ENCODE results near the gene DLG4.
A peak's percentile ranks its signal among the peaks of the same experiment; 100 is the strongest.

The DLG4 gene

DNA sequence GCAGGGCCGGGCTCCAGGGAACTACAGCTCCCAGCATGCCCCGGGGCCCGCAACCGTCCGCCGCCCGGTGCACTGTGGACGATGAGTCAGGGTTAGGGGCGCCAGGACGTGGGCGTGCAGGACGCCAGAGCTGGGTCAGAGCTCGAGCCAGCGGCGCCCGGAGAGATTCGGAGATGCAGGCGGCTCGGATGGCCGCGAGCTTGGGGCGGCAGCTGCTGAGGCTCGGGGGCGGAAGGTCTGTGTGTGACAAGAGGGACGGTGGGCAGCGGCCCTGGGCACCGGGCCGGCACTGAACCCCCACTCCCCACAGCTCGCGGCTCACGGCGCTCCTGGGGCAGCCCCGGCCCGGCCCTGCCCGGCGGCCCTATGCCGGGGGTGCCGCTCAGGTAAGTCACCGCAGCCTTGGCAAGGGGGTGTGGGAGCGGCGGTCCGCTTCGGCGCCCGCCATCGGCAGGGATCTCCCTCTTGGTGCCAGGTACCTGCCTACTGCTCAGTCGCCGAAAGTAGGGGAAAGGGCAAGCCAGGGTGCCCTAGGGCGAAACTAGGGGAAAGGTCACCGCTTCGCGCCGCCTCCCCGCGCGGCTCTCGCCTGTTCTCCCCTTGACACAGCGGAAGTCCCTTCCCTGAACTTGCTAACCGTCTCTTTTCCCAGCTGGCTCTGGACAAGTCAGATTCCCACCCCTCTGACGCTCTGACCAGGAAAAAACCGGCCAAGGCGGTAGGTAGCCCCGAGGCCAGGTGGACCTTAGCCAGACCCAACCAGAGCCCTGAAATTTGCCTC is at the start of gene DLG4, which contains the start of gene ACADVL:
Gene DLG4 (minus strand): TSS at position 25 of the 781 bp plus-strand sequence.
Gene ACADVL (plus strand): TSS at position 127 of the 781 bp plus-strand sequence. CDS start 47 bp downstream, at position 174.
- DNase-seq = no peak

DNA sequence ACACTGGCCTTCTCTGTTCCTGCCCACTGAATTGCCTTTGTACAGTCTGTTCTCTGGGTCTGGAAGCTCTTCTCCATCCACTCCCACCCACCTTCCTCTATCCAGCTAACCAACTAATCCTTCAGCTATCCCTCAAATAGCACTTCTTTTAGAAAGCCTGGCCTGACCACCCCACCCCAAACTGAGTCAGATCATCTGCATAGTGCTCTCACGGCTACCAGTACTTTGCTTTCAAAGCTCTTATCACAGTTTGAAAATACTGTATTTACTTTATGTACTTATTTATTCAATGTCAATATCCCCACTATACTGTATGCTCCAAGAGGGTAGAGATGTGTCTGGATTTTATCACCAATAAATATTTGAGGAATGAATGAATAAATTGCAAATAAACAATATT is 47.1 kb upstream of the DLG4 start:
- DNase-seq = no peak

DNA sequence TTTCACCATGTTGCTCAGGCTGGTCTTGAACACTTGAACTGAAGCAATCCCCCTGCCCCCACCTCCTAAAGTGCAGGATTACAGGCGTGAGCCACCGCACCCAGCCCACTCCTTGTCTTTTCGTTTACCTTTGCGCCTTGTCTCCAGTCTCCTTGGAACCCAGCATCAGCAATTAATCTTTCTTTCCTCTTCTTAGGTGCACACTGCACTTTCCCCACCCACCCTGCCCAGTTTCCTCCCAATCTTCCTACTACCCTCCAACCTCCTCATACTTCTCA is 44.1 kb upstream of the DLG4 start:
- no peak for DNase-seq

DNA sequence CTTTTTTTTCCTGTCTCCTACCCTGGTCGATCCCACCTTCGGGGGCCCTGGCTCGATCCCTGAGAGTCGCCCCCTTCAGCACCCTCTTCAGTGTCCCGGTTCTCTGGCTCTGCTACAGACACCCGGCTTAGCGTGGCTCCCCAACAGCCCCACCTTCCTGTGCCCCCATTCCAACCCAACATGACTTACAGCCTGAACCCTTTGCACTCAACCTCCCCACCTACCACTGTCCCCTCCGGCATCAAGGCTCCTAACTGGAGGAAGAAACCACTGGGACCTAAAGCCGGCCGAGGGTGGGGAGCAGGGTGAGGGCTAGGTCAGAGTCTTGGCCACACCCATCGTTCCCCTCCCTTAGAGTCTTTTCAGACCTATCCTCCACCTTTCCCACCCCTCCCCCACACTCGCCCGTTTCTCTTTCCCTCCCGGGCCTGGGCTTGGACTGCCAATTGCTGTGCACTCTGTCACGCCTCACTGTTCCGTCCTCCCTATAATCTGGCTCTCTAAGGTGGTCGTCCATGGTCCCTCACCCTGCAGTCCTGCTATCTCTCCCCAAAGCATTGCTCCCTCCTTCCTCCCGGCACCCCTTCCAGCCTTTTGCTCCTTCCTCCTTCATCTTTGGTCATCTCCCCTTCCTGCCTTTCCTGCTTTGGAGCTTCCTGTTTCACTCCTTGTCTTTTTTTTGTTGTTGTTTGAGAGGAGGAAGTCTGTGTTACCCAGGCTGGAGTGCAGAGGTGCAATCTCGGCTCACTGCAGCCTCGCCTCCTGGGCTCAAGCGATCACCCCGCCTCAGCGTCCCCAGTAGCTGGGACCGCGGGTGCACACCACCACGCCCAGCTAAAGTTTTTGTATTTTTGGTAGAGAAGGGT is 43.5 kb upstream of the DLG4 start:
- no peak for DNase-seq

DNA sequence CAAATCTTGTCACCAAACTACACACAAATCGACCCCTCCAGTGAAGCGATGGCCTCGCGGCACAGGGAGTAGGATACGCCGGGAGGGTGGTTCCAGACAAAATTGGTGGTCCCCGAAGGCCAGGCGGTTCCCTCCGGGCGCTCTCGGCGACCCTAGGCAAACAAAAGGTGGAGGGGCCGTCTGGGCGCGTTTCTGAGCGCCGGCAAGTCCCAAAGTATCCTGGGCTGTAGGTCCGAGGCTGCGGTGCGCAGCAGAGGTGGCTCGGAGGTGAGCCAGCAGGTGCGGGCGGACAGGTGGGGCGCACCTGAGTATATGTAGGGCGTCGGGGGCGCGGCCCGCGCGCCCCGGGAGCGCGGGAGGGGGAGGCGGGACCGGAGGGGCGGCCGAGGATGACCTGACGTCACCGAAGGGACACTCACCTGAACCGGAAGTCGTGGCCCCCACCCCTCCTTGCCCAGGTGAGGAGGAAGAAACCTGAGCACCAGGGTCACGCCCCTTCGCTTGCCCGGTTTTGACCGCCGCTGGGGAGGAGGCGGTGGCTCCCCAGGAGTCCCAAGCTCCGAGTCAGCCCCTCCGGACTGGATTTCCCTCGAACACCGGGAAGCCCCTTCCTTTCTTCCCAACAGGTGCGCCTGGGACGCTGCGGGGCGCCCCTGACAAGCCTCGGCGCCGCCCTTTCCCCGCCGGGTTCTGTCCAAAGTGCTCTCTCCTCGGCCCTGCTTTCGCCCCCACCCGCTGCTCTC is 42.7 kb upstream of the DLG4 start, which contains the start of gene CLDN7:
Gene CLDN7 (minus strand): TSS at position 287 of the 743 bp plus-strand sequence. CDS start 435 bp downstream, outside the sequence.
- DNase-seq = no peak

DNA sequence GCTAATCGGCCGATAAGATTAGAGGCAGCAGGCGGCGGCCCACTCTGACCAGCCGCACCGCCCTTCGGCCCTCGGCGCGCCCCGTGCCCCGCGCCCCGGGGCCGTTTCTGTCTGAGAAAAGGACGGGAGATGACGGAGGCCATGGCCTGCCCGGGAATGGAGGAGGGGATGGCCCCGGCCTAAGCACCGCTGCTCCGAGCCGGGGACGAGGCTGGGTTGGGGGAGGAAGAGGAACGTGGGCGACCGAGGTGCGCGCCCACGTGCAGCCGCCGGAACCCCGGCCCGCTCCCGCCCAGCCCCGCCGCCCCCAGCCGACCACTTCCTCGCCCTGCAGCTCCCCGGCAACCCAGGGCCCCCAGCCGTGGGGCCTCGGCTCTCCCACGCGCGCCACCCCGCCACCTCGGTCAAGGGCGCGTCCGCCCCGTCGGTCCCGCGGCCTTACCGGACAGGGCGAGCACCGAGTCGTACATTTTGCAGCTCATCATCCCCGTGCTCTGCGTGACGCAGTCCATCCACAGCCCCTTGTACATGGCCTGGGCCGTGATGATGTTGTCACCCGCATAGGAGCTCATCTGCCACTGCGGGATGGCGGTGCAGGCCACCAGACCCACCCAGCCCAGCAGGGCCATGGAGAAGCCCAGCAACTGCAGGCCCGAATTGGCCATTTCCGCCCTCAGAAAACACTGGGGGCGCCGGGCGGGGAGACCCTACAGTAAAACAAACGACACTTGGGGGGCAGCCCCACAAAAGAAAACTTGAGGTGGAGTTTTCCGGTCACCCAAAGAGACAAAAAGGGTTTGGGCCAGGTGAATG is 41.9 kb upstream of the DLG4 start:
- no peak for DNase-seq

DNA sequence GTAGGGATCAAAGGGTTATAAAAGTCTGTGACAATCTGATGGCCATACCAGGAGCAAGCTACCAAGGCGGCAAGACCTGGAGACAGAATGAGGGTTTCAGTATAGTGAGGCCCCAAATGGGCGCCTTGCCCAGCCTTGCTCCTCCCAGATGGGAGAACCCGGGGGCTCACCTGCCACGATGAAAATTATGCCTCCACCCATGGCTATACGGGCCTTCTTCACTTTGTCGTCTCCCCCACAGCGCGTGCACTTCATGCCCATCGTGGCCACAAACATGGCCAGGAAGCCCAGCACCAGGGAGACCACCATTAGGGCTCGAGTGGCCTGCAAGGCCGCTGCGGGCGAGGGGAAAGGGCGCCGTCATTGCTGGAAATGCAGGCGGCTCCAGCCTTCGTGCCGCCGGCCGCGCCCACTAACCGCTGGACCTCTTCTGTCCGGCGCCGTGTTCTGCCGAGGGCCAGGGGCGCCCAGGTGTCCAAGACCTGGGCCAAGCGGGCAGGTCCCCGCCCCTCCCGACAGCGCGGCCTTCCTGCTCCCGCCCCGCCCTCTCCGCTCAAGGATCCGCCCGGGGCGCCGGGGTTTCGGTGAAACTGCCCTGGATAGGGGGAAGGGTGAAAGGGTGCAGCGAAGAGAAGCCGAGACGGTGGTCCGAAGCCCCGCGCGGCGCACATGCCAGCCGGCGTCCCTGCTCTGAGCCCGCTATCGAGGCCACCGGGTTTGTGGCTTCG is 41.2 kb upstream of the DLG4 start:
- no peak for DNase-seq

DNA sequence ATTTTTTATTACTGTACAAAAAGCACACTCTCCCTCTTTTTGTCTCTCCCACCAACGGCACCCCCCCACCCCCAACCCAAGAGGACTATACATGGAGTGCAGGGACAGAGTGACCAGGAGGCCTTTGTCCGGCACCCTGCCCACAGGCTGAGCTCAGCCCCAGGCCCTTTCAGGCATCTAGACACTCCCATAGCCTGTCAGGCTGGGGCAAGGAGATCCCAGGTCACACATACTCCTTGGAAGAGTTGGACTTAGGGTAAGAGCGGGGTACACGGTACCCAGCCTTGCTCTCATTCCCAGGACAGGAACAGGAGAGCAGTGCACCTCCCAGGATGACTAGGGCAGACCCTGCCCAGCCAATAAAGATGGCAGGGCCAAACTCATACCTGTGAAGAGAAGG is 40.5 kb upstream of the DLG4 start:
- no peak for DNase-seq

DNA sequence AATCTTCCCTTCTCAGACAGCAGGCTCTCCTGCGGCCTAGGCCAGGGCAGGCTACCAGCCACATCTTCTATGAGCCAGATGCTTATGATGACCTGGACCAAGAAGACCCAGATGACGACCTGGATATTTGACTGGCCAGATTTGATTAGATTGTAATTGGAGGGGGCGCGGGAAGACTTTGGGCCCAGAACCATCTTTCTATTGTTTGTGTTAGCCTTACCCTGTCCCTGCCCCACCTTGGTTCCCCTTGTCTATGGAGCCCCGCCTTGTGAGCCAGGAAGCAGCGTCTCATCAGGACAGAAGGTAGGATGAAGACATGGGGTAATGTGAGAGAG is 39.9 kb upstream of the DLG4 start:
- DNase-seq = no peak

DNA sequence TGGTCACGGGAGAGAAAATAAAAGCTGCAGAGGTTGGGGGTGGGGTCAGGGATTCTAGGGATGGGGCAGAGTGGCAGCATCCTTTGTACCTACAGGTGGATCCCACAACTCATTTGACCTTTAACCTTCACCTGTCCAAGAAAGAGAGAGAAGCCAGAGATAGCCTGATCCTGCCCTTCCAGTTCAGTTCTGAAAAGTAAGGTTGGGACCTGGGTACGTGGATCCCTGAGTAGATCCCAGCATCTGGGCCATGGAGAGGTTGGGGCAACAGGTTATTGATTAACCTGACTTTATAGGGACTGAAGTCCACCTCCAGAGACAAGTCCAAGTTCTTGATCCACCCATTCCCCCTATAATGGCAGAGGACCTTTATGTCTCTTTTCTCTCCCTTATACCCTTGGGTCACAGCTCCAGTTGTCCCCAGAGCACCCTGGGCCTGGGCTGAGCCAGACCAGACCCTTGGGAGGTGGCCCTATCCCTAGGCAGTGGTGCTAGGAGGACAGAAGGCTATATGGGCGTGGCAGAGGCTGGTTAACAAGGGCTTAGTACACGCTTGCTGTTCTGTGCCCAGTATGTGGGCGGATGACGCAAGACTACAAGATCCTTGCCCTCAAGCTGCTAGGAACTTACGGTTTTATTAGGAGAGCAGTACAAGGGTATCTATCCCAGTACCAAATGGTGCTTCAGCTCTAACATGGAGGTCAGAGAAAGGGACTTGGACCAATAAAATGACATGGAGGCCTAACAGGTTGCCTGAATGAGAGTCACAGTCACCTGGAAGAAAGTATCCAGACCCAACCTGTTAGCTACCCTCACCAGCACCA is 39.3 kb upstream of the DLG4 start:
- no peak for DNase-seq

DNA sequence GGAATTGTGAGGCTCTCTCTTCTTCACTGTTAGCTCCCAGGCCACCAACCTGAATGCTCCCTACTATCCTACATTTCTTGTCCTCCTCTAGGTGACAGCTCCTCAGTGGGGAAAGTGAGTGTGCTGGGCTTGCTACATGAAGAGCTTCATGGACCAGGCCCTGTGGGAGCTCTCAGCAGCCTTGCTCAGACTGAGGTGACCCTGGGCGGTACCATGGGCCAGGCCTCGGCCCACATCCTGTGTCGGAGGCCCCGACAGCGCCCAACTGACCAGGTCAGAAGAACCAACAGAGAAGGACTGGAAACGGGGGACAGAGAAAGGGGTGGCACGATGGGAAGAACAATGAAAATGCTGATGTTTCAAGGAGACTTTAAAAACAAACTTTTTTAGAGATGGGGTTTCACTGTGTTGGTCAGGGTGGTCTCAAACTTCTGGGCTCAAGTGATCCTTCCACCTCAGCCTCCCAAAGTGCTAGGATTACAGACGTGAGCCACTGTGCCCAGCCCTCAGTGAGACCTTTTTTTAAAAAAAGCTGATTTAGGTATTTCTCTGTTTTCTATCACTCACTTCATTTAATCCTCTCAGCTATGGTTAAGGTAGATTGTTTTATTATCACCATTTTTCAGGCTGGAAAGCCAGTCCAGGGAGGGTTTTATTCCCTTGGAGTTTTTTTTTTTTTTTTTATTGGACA is 37.3 kb upstream of the DLG4 start:
- DNase-seq = no peak

DNA sequence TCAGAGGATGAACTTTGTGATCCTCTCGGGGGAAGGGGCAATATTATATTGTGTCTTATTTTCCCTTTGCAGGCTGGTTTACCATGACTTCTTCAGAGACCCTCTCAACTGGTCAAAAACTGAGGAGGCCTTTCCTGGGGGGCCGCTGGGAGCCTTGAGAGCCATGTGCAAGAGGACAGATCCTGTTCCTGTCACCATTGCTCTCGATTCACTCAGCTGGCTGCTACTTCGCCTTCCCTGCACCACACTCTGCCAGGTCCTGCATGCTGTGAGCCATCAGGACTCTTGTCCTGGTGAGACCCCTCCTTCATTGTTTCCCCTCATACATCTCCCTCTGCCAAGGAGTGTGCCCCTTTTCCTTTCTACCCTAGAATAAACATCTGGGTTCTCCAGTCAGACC is 34.9 kb upstream of the DLG4 start:
- DNase-seq = no peak

DNA sequence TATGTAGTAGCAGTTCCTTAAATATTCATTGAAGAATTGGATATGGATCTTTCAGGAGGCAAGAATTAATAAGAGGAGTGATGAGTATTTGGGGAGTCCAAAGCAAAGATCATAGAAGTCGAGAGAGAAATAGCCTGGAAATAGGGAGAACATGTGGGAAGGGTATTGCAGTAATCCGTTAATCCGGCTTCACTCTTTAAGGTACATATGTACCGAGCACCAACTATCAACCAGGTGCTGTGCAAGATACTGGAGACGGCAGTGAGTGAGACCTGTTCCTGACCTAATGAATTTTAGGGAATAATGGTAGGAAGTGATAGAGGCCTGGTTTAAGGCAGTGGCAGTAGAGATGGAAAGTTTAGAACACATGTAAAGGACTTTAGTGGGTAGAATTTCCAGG is 33.4 kb upstream of the DLG4 start:
- no peak for DNase-seq

DNA sequence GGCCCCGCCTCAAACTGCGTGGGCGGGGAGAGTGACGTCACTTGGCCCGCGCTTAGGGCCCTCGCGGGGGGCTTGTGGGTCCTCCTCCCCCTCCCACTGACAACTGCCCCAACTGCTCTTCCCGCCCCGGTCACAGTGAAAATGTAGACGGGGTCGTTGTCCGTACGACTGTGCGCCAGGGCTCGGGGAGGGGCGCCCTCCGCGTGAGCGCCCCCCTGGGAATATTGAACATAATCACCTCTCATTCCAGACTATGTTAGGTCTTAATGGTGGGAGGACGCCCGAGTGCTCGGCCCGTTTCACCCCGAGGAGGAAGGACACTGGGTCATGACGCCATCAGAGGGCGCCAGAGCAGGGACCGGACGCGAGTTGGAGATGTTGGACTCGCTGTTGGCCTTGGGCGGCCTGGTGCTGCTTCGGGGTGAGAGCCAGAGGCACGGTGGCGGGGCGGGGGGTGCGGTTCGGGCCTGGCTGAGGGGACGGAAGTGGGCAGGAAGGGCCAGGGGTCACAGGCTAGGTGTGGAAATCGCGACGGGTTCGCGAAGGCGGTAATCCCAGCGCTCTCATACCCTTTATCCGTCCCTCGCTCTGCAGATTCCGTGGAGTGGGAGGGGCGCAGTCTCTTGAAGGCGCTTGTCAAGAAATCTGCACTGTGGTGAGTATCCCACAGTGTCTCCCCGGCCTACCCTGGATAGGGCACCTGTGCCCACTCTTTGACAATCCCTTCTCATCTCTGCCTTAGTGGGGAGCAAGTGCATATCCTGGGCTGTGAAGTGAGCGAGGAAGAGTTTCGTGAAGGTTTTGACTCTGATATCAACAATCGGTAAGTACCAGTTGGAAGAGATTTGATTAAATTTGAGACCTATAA is 32.8 kb upstream of the DLG4 start, which contains the start of gene ELP5:
Gene ELP5 (plus strand): TSS at position 40 of the 868 bp plus-strand sequence. CDS start 336 bp downstream, at position 376.
- DNase-seq = peak; percentile 78

DNA sequence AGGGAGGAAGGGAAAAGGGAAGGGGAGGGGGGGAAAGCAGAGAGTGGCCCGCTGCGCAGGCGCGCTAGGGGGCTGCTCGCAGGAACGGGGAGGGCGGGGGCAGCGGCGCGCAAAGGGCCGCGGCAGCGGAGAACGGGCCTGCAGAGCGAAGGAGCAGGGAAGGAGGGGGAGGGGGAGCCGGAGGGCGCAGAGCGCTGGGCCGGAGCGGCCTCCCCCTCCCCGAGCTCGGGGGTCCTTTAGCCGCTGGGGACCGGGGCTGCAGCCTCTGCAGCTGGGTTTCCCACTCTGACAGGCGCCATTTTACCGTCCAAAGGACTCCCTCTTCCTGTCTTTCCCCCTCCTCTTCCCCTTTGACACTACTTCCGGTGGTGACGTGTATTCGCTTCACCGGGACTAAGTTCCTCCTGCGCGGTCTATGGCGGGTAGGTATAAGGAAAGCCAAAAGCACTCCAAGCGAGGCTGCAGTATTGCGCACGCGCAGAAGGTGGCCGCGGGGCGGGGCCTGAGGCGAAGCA is 32.1 kb upstream of the DLG4 start, which contains the start of gene CTDNEP1:
Gene CTDNEP1 (minus strand): TSS at position 74 of the 515 bp plus-strand sequence. CDS start 438 bp downstream, outside the sequence.
- peak; percentile 88 for DNase-seq

DNA sequence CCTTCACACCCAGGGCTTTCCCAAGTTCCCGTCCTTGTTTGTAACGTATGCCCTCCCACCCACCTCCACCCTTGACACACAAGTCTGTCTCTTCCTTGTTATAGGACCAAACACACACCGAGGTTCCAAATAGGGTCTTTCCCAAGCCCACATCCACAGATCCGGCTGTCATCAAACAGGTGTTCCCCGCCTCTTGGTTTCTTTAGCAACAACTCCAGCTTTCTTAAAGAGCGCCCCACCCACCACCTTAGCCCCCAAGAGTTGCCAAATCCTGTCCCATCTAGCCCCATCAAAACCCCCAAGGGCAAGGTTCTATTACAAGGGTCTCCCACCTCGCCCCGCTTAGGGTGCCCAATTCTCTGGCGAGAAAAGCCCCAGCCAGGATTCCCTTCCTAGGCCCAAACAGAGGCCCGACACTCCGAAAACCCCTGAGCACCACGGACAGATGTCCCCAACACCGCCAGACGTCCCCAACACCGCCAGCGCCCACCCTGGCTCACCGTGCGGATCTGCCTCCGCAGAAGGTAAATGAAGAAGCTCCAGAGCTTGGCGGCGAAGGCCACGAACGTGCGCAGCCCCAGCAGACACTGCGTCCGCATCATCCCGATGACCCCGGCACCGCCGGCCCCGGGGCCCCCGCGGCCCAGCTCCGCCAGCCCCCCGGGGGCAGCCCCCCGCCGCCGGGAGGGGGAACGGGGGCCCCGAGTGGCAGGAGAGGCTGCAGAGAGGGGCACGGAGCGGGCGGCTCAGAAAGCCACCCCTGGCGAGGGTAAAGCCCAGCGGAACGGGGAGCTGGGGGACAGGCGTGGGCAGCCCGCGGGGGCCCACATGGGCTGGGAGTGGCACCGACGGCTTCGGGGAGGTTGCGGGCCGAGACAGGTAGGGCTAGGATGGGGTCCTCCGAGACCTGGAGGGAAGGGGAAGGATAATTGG is 31.3 kb upstream of the DLG4 start:
- DNase-seq = no peak

DNA sequence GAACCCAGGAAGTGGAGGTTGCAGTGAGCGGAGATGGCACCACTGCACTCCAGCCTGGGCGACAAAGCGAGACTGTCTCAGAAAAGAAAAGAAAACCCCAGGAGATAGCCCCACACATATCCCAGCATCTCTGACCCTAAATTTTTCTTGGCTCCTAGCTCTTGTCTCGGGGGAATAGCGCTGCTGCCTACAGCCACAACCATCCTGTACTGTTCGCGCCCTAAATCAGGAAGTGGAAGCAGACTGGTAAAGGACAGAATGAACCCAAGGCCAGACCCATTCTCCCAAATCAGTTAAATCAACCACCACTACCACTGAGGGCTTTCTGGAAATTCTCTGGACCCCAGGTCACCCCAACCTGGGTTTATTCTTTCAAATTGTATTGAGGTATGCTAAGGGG is 30.2 kb upstream of the DLG4 start:
- DNase-seq = no peak

DNA sequence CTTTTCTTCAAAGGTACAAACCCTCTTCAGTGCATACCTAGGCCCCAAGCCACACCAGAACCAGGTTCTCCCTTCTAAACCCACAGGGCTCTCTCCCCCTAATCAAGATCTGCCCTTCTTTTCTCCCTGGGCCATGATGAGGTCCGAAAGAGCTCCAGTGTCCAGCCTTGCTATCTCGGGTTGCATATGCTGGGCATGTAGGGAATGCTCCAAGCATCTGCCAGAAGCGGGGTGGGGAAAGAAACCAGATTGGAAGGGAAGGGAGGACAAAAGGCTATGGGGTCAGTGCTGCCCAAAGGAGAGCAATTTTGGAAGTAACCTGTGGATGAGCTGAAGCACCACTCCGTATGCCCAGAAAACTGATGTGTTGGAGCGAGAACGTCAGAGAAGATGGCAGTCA is 29.6 kb upstream of the DLG4 start:
- DNase-seq = no peak

Data from DMS 273 treated with DMSO at 0.1 percent for 48 hours (cell line).